Activated CD8-positive, alpha-beta memory T cell treated with anti-CD3 and anti-CD28 coated beads for 48 hours (primary cell): ENCODE results near the gene TRMT5.
A peak's percentile ranks its signal among the peaks of the same experiment; 100 is the strongest.

Experiments
- DNase-seq, 3 experiments: peaks; one replicate each; pipeline ENCODE4 v3.0.0-alpha.2; 2020; ENCODE audit warnings: low read depth in 2 of 3, low spot score in 2 of 3

Gene TRMT5

GRCh38 chr14:60980811-60981632 lies at the start of gene TRMT5, which contains the start of gene SLC38A6:
TRMT5 (minus strand) TSS chr14:60981079; CDS start chr14:60980973, 106 bp downstream.
SLC38A6 (plus strand) TSS chr14:60981245; CDS start chr14:60981278, 33 bp downstream.
- DNase-seq: peak; percentile 77 to 88 (median 82)

GRCh38 chr14:61026526-61026925 lies 45.6 kb upstream of the TRMT5 start:
- DNase-seq: no peak

GRCh38 chr14:61025251-61026223 lies 44.7 kb upstream of the TRMT5 start:
- peak in 2 of 3 experiments; percentile 5 to 17 for DNase-seq

- DNase-seq: no peak
Observed at GRCh38 chr14:61019537-61019936, 38.7 kb upstream of the TRMT5 start.

GRCh38 chr14:61003571-61003970 lies 22.7 kb upstream of the TRMT5 start:
- DNase-seq: no peak

- DNase-seq: no peak
Observed at GRCh38 chr14:60999536-60999935, 18.7 kb upstream of the TRMT5 start.

- DNase-seq: no peak
Observed at GRCh38 chr14:60998617-60999016, 17.7 kb upstream of the TRMT5 start.

- DNase-seq: no peak
Observed at GRCh38 chr14:60989599-60989998, 8.7 kb upstream of the TRMT5 start.

GRCh38 chr14:60986500-60986899 lies 5.6 kb upstream of the TRMT5 start:
- no peak for DNase-seq

- no peak for DNase-seq
Observed at GRCh38 chr14:60984196-60984595, 3.3 kb upstream of the TRMT5 start.

- DNase-seq: no peak
Observed at GRCh38 chr14:60981633-60982455, 965 bp upstream of the TRMT5 start.

- DNase-seq: no peak
Observed at GRCh38 chr14:60977847-60978246, 3.0 kb downstream of the TRMT5 start.

- DNase-seq: no peak
Observed at GRCh38 chr14:60975551-60975950, 5.3 kb downstream of the TRMT5 start.

GRCh38 chr14:60974090-60974651 lies 6.7 kb downstream of the TRMT5 start:
- DNase-seq: no peak

GRCh38 chr14:60973070-60973469 lies 7.8 kb downstream of the TRMT5 start:
- DNase-seq: no peak

GRCh38 chr14:60972295-60972694 lies 8.6 kb downstream of the TRMT5 start:
- DNase-seq: no peak

GRCh38 chr14:60971271-60971670 lies 9.6 kb downstream of the TRMT5 start:
- DNase-seq: no peak

GRCh38 chr14:60970146-60970545 lies 10.7 kb downstream of the TRMT5 start:
- no peak for DNase-seq

GRCh38 chr14:60968671-60969070 lies 12.2 kb downstream of the TRMT5 start:
- no peak for DNase-seq

- no peak for DNase-seq
Observed at GRCh38 chr14:60968099-60968498, 12.8 kb downstream of the TRMT5 start.

GRCh38 chr14:60965402-60965801 lies 15.5 kb downstream of the TRMT5 start:
- no peak for DNase-seq
